HG02885 (cell line): ENCODE data around the gene NXN.
"Not testable (repeated sequence)": the region's sequence is repeated elsewhere in the genome, so short reads cannot be mapped to it uniquely, and the experiment has no call there.

Experiments used
- ATAC-seq: cut with Tn5 transposase; IDR thresholded peaks from one replicate; pipeline ENCODE4 v1.9.1; 2021; ENCODE audit warnings: mild to moderate bottlenecking; ENCODE audit not compliant: unreplicated experiment, poor library complexity

NXN gene

DNA sequence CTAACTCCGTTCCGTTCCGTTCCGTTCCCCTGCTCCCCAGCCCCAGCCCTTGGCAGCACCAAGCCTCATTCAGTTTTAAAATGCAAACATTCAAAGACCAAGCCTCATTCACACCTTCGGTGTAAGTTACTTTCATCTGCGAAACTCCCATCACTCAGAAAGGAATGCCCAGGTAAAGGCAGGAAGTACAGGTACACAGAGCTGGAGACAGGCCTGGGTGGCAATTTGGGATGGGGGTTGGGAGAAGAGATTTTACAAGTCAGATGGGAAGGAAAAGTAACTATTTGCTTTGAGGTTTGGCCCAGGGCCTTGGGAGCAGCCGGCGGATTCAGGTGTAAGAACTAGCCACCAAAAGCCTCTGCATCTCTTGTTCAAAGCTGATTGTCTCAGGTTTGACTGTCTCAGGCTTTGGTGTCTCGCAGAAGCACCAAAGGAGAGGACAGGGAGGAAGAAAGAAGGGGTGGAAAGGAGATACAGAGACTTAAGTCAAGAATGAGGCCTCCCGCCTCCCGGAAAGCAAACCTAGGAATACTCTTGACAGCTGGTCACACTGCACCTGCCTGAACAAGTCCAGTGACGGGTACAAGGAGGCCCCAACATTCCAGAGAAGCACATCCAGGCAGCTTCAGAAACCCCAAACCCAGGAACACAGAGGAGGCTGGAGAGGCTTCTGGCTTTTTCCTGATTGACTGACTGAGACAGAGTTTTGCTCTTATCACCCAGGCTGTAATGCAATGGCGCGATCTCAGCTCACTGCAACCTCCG lies 54.7 kb downstream of the NXN start:
- no peak for ATAC-seq

DNA sequence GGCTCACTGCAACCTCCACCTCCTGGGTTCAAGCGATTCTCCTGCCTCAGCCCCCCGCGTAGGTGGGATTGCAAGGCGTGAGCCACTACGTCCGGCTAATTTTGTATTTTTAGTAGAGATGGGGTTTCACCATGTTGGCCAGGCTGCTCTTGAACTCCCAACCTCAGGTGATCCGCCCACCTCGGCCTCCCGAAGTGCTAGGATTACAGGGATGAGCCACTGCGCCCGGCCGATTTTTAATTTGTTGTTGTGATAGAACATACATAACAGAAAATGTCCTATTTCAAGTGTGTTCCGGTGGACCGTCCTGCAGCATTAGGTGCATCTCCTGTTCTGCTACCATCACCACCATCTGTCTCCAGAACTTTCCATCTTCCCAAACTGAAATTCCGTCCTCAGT lies 55.3 kb downstream of the NXN start:
- ATAC-seq: not testable (repeated sequence)

DNA sequence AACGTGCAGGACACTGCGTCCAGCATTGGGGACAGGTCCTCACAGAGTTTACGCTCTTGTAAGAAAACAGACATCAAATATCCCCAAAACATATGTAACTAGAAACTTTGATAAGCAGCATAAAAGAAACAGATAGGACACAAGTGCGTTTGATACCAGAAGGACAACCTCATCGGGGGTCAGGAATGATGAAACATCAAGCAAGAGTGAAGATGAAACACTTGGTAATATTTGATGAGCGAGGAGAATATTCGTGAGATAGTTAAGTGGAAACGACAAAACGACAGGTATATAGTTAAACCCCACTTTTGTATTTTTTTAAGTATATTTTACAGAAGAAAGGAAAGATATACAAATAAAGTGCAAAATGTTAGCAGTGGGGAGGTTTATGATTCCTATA lies 55.9 kb downstream of the NXN start:
- ATAC-seq: no peak

- no peak for ATAC-seq
Measured at GRCh38 chr17:921161-921560, 58.4 kb downstream of the NXN start.

- ATAC-seq: no peak
Measured at GRCh38 chr17:920190-920589, 59.4 kb downstream of the NXN start.

- no peak for ATAC-seq
Measured at GRCh38 chr17:917941-918740, 61.4 kb downstream of the NXN start.

DNA sequence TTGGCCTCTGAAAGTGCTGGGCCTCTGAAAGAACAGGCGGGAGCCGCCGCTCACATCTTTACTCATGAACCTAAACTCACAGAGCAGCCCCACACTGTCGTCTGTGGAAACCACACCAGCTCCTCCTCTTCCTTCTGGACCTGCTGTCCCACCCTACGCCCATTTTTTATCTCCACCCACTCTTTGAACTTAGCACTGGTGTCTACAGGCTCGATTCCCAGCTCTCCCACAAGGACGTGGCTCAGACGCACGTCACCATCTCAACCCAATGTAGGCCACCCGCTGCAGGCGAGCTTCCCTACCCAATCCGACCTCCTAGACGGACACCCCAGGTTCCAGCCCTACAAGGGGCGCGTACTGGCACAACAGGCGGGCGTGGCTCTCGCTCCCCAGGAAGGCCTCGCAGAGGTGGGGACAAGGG lies 62.2 kb downstream of the NXN start:
- no peak for ATAC-seq

GRCh38 chr17:916315-916714 lies 63.3 kb downstream of the NXN start:
- no peak for ATAC-seq

DNA sequence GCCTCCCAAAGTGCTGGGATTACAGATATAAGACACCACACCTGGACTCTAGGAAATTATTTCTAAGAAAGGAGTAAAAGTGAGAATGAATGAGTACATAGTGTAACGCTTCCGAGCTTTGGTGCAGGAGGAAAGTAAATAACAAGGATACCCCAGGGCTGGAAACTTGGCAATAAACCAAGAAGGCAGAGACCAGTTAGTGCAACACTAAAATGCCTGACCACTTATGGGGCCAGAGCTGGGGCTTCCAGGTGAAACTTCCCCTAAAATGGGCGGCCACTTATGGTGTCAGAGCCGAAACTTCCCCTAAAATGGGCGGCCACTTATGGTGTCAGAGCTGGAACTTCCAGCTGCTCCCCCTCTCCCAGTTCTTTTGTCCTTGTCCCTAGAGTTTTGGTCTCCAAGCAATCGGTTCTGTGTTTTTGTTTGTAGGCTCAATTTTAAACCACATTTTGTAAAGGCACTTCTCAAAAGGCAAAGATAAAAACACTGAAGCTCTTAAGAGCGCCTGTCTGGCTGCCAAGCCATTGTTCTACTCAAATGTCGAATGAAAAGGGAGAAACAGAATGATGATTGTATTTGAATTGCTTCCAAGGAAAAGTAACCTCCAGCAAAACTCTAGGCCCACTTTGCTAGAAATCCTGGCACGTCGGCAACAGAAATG lies 63.9 kb downstream of the NXN start:
- ATAC-seq: no peak

- no peak for ATAC-seq
Measured at GRCh38 chr17:914561-914960, 65.0 kb downstream of the NXN start.

DNA sequence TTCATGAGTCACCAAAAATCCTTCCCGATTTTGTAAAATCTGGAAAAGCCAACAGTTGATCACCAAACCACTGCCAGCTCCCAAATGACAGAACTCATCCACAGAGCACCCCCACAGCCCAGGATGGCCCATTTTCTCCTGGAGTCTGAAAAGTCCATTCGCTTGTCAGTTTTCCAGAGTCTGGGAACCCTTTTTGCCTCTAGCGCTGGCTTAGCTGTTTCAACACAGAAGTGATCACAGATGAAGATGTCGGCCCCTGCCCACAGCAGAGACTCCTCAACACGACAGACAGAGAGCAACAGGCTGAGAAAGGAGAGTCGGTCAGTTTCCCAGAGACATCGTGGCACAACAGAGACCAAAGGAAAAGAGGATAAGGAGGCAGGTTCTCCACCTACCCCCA lies 66.4 kb downstream of the NXN start:
- ATAC-seq: no peak

GRCh38 chr17:909642-910323 lies 69.8 kb downstream of the NXN start:
- ATAC-seq: no peak

GRCh38 chr17:907725-908124 lies 71.9 kb downstream of the NXN start:
- no peak for ATAC-seq

DNA sequence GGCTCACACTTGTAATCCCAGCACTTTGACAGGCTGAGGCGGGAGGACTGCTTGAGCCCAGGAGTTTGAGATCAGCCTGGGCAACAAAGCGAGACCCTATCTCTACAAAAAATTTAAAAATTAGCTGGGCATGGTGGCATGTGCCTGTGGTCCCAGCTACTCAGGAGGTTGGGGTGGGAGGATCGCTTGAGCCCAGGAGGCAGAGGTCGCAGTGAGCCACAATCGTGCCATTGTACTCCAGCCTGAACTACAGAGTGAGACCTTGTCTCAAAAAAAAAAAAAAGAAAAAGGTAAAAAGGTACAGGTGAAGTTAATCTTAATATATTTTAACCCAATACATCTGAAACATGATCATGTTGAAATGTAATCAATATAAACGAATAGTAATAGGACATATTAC lies 73.9 kb downstream of the NXN start:
- not testable (repeated sequence) for ATAC-seq

DNA sequence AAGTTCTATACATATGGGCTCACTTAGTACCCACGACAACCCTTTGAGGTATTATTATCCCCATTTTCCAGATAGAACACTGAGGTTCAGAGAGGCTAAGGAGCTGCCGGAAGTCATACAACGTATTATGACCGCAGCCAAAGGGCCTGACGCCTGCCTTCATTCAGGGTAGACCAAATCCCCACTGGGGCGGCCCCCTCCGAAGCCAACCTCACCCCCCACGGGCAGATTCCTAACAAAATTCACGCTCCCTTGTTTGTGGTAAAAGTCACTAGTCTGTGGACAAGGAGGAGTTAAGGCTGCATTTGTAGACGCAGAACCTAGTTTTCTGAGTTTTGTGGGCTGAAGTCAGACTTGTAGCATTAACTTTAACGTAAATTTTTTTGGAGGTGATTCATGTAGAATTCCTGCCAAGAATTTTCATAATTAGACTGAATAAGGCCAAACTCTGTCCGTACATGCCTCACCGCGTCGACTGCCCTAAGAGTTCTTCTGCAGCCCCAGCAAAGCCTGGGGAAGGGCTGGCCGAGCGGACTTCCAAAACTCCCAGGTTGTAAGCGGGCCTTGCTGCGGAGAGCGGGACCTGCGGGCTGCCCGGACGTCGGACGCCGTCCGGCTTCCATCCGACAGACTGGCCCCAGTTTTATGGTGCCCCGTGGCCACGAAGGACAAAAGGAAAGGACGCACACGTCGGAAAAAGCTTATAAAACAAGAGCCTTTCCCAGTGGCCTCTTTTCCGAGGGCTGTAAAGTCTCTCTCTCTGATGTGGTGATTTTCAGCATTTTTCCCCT lies 75.7 kb downstream of the NXN start:
- ATAC-seq: no peak

DNA sequence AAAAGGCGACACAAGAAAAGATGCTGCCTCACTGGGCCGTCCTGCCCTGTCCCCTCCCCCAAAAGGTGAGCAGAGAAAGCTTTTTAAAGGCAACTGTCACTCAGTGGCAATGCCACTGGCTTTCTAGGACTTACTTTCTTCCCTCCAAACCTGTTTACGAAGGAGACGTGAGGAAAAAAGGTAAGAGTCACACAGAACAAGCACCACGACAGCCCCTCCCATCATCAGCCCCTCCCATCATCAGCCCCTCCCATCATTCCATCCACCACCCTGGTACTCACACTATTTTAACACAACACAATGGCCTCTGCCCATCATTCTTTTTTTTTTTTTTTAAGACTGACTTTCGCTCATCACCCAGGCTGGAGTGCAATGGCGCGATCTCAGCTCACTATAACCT lies 77.1 kb downstream of the NXN start:
- no peak for ATAC-seq

- ATAC-seq: no peak
Measured at GRCh38 chr17:901964-902363, 77.6 kb downstream of the NXN start.

DNA sequence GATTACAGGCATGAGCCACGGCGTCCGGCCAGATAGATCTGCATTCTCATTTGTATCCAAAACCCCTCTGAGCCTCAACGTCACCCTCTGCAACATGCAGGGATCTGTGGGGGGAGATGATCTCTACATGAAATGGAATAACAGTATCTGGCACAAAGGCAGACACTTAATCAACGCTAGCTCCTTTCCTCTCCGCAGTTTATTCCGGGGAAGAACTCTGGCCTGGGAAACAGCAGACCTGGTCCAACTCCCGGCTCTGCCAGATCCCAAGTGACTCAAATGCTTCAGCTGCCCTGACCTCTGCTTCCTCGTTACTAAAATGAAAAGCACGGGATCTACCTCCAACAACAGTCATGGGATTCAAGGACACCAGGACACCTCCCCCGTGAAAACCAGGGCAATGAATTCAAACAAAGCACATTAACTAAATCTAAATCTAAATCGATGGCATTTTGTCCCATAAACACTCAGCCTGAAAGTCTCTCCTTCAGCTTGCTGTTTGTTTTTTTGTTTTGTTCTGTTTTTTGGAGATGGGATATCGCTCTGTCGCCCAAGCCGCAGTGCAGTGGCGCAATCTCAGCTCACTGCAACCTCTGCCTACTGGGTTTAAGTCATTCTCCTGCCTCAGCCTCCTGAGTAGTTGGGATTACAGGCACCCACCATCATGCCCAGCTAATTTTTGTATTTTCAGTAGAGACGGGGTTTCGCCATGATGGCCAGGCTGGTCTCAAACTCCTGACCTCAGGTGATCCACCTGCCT lies 78.2 kb downstream of the NXN start:
- no peak for ATAC-seq

DNA sequence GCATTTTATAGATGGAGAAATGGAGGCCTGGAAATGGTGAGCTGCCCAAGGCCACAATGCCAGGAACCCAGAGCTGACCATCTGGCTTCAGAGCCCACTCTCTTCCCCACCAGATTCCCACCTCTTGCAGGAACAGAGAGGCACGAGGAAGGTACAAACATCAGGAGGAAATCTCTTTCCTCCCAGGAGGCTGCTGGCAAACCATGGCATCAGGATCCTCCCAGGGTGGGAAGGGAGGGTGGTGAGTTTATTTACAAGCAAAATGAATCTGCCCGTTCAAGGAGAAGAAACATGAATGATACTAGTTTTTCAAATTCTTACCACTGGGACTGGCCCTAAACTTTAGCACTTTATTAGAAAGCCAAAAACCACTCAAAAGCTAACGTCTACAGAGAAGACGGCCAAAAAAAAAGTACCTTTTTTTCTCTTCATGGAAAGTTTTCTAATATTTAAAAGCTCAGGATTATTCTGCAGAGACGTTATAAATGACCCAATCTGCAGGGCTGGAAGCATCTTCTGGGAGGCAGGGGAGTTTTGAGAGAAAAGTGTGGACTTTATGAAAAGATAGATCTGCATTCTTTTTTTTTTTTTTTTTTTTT lies 79.1 kb downstream of the NXN start:
- ATAC-seq: no peak
